ENCODE results near the gene APOL1.

DNA sequence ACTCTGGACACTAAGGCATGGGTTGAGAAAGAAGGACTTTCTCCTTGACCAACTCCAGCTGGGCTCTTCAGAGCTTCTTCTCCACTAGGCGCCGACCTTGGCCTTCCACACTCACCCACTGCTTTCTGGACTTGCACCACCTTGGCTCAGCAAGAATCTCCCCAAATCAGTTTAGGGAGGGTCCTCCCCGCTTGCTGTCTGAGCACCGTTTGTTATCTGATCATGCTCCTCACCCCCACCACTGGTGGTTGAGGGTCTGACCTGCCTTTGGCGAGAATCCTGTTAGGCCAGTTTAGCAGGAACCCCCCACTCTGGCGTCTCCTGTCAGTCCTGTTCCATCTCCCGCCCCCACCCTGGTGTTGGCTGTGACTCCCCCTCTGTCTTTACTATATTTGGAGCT, 24.0 kb upstream of the APOL1 start:
- TF ChIP-seq, protein P1, sequence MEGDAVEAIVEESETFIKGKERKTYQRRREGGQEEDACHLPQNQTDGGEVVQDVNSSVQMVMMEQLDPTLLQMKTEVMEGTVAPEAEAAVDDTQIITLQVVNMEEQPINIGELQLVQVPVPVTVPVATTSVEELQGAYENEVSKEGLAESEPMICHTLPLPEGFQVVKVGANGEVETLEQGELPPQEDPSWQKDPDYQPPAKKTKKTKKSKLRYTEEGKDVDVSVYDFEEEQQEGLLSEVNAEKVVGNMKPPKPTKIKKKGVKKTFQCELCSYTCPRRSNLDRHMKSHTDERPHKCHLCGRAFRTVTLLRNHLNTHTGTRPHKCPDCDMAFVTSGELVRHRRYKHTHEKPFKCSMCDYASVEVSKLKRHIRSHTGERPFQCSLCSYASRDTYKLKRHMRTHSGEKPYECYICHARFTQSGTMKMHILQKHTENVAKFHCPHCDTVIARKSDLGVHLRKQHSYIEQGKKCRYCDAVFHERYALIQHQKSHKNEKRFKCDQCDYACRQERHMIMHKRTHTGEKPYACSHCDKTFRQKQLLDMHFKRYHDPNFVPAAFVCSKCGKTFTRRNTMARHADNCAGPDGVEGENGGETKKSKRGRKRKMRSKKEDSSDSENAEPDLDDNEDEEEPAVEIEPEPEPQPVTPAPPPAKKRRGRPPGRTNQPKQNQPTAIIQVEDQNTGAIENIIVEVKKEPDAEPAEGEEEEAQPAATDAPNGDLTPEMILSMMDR (conservative IDR thresholded peaks at IDR 0.05): no peak
- no peak for TF ChIP-seq EZH2 (IDR thresholded peaks at IDR 0.05; ENCODE audit: low read depth)

All from PC-9 (cell line).